ENCODE measurements around the gene SYT12.

The SYT12 gene

GRCh38 chr11:67016550-67016949 lies 6.4 kb upstream of the SYT12 start:
- Histone ChIP-seq H4K20me1 (ENCODE audit: low read depth, low read length) (no peaks in the 10 kb centered on the region), H3K4me3 (ENCODE audit: insufficient read depth, low read length, poor library complexity, severe bottlenecking) (no peak overlapping the region), H3K9me2 (replicated peaks; ENCODE audit: insufficient read depth, low read length) (no peaks in the 10 kb centered on the region), H3F3A (ENCODE audit: insufficient read depth) (no peaks in the 10 kb centered on the region), H3K4me2 (ENCODE audit: low read depth, low read length, poor library complexity, severe bottlenecking) (no peak overlapping the region), H3K36me3 (ENCODE audit: low read length) (no peaks in the 10 kb centered on the region), H3K27me3 (ENCODE audit: low read length) (no peaks in the 10 kb centered on the region), H2AFZ (ENCODE audit: low read depth, low read length, severe bottlenecking) (no peak overlapping the region), H3K9ac (ENCODE audit: low read length) (no peak overlapping the region), H3K9me3 (ENCODE audit: insufficient read depth, low read length) (no peaks in the 10 kb centered on the region), H3K27ac (ENCODE audit: low read depth, low read length) (no peak overlapping the region), H3K79me2 (ENCODE audit: insufficient read depth, low read length) (no peaks in the 10 kb centered on the region)
- TF ChIP-seq, protein P1, sequence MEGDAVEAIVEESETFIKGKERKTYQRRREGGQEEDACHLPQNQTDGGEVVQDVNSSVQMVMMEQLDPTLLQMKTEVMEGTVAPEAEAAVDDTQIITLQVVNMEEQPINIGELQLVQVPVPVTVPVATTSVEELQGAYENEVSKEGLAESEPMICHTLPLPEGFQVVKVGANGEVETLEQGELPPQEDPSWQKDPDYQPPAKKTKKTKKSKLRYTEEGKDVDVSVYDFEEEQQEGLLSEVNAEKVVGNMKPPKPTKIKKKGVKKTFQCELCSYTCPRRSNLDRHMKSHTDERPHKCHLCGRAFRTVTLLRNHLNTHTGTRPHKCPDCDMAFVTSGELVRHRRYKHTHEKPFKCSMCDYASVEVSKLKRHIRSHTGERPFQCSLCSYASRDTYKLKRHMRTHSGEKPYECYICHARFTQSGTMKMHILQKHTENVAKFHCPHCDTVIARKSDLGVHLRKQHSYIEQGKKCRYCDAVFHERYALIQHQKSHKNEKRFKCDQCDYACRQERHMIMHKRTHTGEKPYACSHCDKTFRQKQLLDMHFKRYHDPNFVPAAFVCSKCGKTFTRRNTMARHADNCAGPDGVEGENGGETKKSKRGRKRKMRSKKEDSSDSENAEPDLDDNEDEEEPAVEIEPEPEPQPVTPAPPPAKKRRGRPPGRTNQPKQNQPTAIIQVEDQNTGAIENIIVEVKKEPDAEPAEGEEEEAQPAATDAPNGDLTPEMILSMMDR (IDR thresholded peaks at IDR 0.05; ENCODE audit: insufficient read depth, low read length, poor library complexity, severe bottlenecking) = no peak
- no peak for TF ChIP-seq EZH2phosphoT487 (conservative IDR thresholded peaks at IDR 0.05; ENCODE audit: low read length)

GRCh38 chr11:67020949-67021348 lies 2.0 kb upstream of the SYT12 start:
- Histone ChIP-seq H3K27ac (ENCODE audit: low read depth, low read length) (no peak overlapping the region), H3K36me3 (ENCODE audit: low read length) (no peaks in the 10 kb centered on the region), H3K4me3 (ENCODE audit: insufficient read depth, low read length, poor library complexity, severe bottlenecking) (no peak overlapping the region), H3K27me3 (ENCODE audit: low read length) (no peaks in the 10 kb centered on the region), H4K20me1 (ENCODE audit: low read depth, low read length) (no peaks in the 10 kb centered on the region), H3K9me3 (ENCODE audit: insufficient read depth, low read length) (no peaks in the 10 kb centered on the region), H3K4me2 (ENCODE audit: low read depth, low read length, poor library complexity, severe bottlenecking) (no peak overlapping the region), H3K9me2 (replicated peaks; ENCODE audit: insufficient read depth, low read length) (no peaks in the 10 kb centered on the region), H3K9ac (ENCODE audit: low read length) (no peak overlapping the region), H3F3A (ENCODE audit: insufficient read depth) (no peaks in the 10 kb centered on the region), H2AFZ (ENCODE audit: low read depth, low read length, severe bottlenecking) (no peak overlapping the region), H3K79me2 (ENCODE audit: insufficient read depth, low read length) (no peaks in the 10 kb centered on the region)
- TF ChIP-seq EZH2phosphoT487 (conservative IDR thresholded peaks at IDR 0.05; ENCODE audit: low read length) = no peak
- TF ChIP-seq, protein P1 (IDR thresholded peaks at IDR 0.05; ENCODE audit: insufficient read depth, low read length, poor library complexity, severe bottlenecking) = no peak

GRCh38 chr11:67022341-67022933 lies 497 bp upstream of the SYT12 start:
- Histone ChIP-seq H3K36me3 (ENCODE audit: low read length) (no peaks in the 10 kb centered on the region), H3K9ac (ENCODE audit: low read length) (no peak overlapping the region), H3K4me3 (ENCODE audit: insufficient read depth, low read length, poor library complexity, severe bottlenecking) (no peak overlapping the region), H3K27ac (ENCODE audit: low read depth, low read length) (no peak overlapping the region), H4K20me1 (ENCODE audit: low read depth, low read length) (no peaks in the 10 kb centered on the region), H2AFZ (ENCODE audit: low read depth, low read length, severe bottlenecking) (no peak overlapping the region), H3K27me3 (ENCODE audit: low read length) (no peaks in the 10 kb centered on the region), H3K79me2 (ENCODE audit: insufficient read depth, low read length) (no peaks in the 10 kb centered on the region), H3F3A (ENCODE audit: insufficient read depth) (no peaks in the 10 kb centered on the region), H3K9me3 (ENCODE audit: insufficient read depth, low read length) (no peaks in the 10 kb centered on the region), H3K4me2 (ENCODE audit: low read depth, low read length, poor library complexity, severe bottlenecking) (no peak overlapping the region), H3K9me2 (replicated peaks; ENCODE audit: insufficient read depth, low read length) (no peaks in the 10 kb centered on the region)
- no peak for TF ChIP-seq EZH2phosphoT487 (conservative IDR thresholded peaks at IDR 0.05; ENCODE audit: low read length)
- TF ChIP-seq, protein P1 (IDR thresholded peaks at IDR 0.05; ENCODE audit: insufficient read depth, low read length, poor library complexity, severe bottlenecking) = no peak

Measured in SU-DHL-6 (cell line).